H1 (cell line): ENCODE measurements around the gene APOBEC3F. TPM values are rescaled to one million over a fixed set of nuclear protein-coding genes. Genes with fewer than 3 reads are reported as not detected.

Source experiments
- CTCF ChIA-PET: fragments of 300-600 bp; sonication (Branson Sonifier 250); formaldehyde crosslinking; loops from one replicate; lab custom pipeline; 2021; ENCODE audit not compliant: partially characterized antibody; lab: Charles Lee
- POLR2A ChIA-PET: fragments of 300-600 bp; sonication (Branson Sonifier 250); formaldehyde crosslinking; loops from one replicate; lab custom pipeline; 2021; ENCODE audit warnings: inconsistent platforms; ENCODE audit not compliant: partially characterized antibody; lab: Charles Lee
- DNase-seq, 2 experiments: peaks; one replicate each; pipeline versions ENCODE4 v3.0.0 to v3.0.0-alpha.2; 2010 to 2022; ENCODE audit warnings: low spot score in 2 of 2, low read depth in 1 of 2, mixed read lengths in 1 of 2
- FAIRE-seq: peaks from 2 replicates; lab custom pipeline; 2011; peaks lifted over from hg19 to GRCh38; lab: Jason Lieb, UNC
- H2AFZ ChIP-seq: 2 replicates; pipeline ENCODE4 v1.8.1; 2012; ENCODE audit warnings: low read length, inconsistent platforms
- H2AK5ac ChIP-seq: 2 replicates; pipeline ENCODE4 v1.6.1; 2013; ENCODE audit warnings: low read depth, low read length
- H2BK120ac ChIP-seq: replicated peaks from 2 replicates; pipeline ENCODE3; 2013; ENCODE audit warnings: low read depth, low read length, inconsistent platforms
- H2BK12ac ChIP-seq: 2 replicates; pipeline ENCODE4 v1.6.1; 2013; ENCODE audit warnings: low read depth, low read length
- H2BK15ac ChIP-seq: 2 replicates; pipeline ENCODE4 v1.6.1; 2013; ENCODE audit warnings: low read length
- H2BK20ac ChIP-seq: 2 replicates; pipeline ENCODE4 v1.6.1; 2013; ENCODE audit warnings: low read length
- H2BK5ac ChIP-seq: 2 replicates; pipeline ENCODE4 v1.6.1; 2013; ENCODE audit warnings: low read depth, low read length
- H3K14ac ChIP-seq: 2 replicates; pipeline ENCODE4 v1.6.1; 2013; ENCODE audit warnings: inconsistent platforms; ENCODE audit not compliant: insufficient read length
- H3K18ac ChIP-seq: 2 replicates; pipeline ENCODE4 v1.6.1; 2013; ENCODE audit warnings: low read length; ENCODE audit errors: extremely low read depth
- H3K23ac ChIP-seq: 2 replicates; pipeline ENCODE4 v1.6.1; 2013; ENCODE audit warnings: inconsistent platforms; ENCODE audit not compliant: insufficient read length
- H3K23me2 ChIP-seq: 2 replicates; pipeline ENCODE4 v1.6.1; 2013; ENCODE audit warnings: low read depth, low read length
- H3K27ac ChIP-seq: 2 replicates; pipeline ENCODE4 v1.6.1; 2011; ENCODE audit warnings: low read depth, low read length, inconsistent platforms
- H3K27me3 ChIP-seq, 4 experiments: replicated peaks in 1 of 4; 1 replicate in 1 of 4; 2 replicates in 3 of 4; pipeline versions ENCODE4 v1.6.1 to v1.8.1; 2011 to 2013; ENCODE audit warnings: low read length in 3 of 4, mild to moderate bottlenecking in 3 of 4, inconsistent platforms in 2 of 4, mixed read lengths in 2 of 4, moderate library complexity in 1 of 4; ENCODE audit not compliant: control insufficient read depth in 3 of 4, insufficient read depth in 3 of 4; ENCODE audit errors: extremely low read depth in 1 of 4
- H3K36me3 ChIP-seq, 4 experiments: 2 replicates each; pipeline versions ENCODE4 v1.6.1 to v1.8.1; 2011 to 2013; ENCODE audit warnings: mild to moderate bottlenecking in 4 of 4, low read length in 3 of 4, moderate library complexity in 2 of 4, control low read depth in 1 of 4, inconsistent platforms in 1 of 4; ENCODE audit not compliant: insufficient read depth in 4 of 4, control insufficient read depth in 2 of 4
- H3K4ac ChIP-seq: replicated peaks from 2 replicates; pipeline ENCODE3; 2013; ENCODE audit warnings: low read length, low read depth, mixed read lengths, inconsistent platforms; ENCODE audit not compliant: insufficient read length
- H3K4me1 ChIP-seq, 4 experiments: replicated peaks in 1 of 4; 1 replicate in 1 of 4; 2 replicates in 3 of 4; pipeline versions ENCODE4 v1.6.1 to v1.8.1; 2011 to 2013; ENCODE audit warnings: low read length in 3 of 4, inconsistent platforms in 2 of 4, mixed read lengths in 1 of 4; ENCODE audit not compliant: insufficient read depth in 4 of 4, control insufficient read depth in 3 of 4
- H3K4me2 ChIP-seq, 2 experiments: 2 replicates each; pipeline versions ENCODE4 v1.6.1 to v1.8.1; 2011 to 2013; ENCODE audit warnings: low read depth in 2 of 2, low read length in 2 of 2, control low read depth in 1 of 2, inconsistent platforms in 1 of 2, mild to moderate bottlenecking in 1 of 2; ENCODE audit not compliant: insufficient read depth in 1 of 2
- H3K4me3 ChIP-seq, 4 experiments: fragments of 200-600, 300-600 bp in 1 of 4; sonication (generic), shearing (Covaris generic), sonication (Bioruptor Twin) in 1 of 4; 2 replicates each; pipeline versions ENCODE4 v1.5.1 to v1.8.1; 2011 to 2016; ENCODE audit warnings: low read length in 4 of 4, low read depth in 3 of 4, control low read depth in 2 of 4, inconsistent platforms in 2 of 4, mild to moderate bottlenecking in 2 of 4, mixed read lengths in 1 of 4, moderate library complexity in 1 of 4; ENCODE audit not compliant: insufficient read depth in 2 of 4; ENCODE audit errors: extremely low read depth in 1 of 4
- H3K56ac ChIP-seq: replicated peaks from 2 replicates; pipeline ENCODE3; 2013; ENCODE audit warnings: low read depth, mild to moderate bottlenecking, mixed read lengths, low read length, inconsistent platforms; ENCODE audit not compliant: insufficient read length
- H3K79me1 ChIP-seq: 2 replicates; pipeline ENCODE4 v1.6.1; 2013; ENCODE audit warnings: low read depth, low read length, control low read depth
- H3K79me2 ChIP-seq, 2 experiments: 2 replicates each; pipeline versions ENCODE4 v1.6.1 to v1.8.1; 2012 to 2013; ENCODE audit warnings: low read length in 2 of 2, mild to moderate bottlenecking in 2 of 2, inconsistent platforms in 1 of 2; ENCODE audit not compliant: insufficient read depth in 2 of 2, control insufficient read depth in 1 of 2
- H3K9ac ChIP-seq, 4 experiments: replicated peaks in 1 of 4; 1 replicate in 1 of 4; 2 replicates in 3 of 4; pipeline versions ENCODE4 v1.6.1 to v1.8.1; 2011 to 2013; ENCODE audit warnings: low read depth in 3 of 4, low read length in 3 of 4, control low read depth in 2 of 4, mild to moderate bottlenecking in 2 of 4, moderate library complexity in 2 of 4, inconsistent platforms in 1 of 4; ENCODE audit errors: extremely low read depth in 1 of 4
- H3K9me3 ChIP-seq, 2 experiments: 2 replicates each; pipeline versions ENCODE4 v1.6.1 to v1.8.1; 2012 to 2013; ENCODE audit warnings: mild to moderate bottlenecking in 2 of 2, moderate library complexity in 2 of 2, control low read depth in 1 of 2, inconsistent platforms in 1 of 2, low read depth in 1 of 2, low read length in 1 of 2, mixed read lengths in 1 of 2; ENCODE audit not compliant: insufficient read depth in 2 of 2
- H4K20me1 ChIP-seq, 2 experiments: replicated peaks in 1 of 2; 2 replicates each; pipeline versions ENCODE3 to v1.8.1; 2011 to 2013; ENCODE audit warnings: inconsistent platforms in 2 of 2, low read length in 2 of 2, mild to moderate bottlenecking in 1 of 2; ENCODE audit not compliant: insufficient read depth in 2 of 2, control insufficient read depth in 1 of 2
- H4K5ac ChIP-seq: 2 replicates; pipeline ENCODE4 v1.6.1; 2013; ENCODE audit warnings: low read length, low read depth, mixed read lengths, inconsistent platforms; ENCODE audit not compliant: insufficient read length
- H4K8ac ChIP-seq: 2 replicates; pipeline ENCODE4 v1.8.0; 2013; ENCODE audit warnings: mild to moderate bottlenecking, moderate library complexity, low read length, inconsistent platforms; ENCODE audit not compliant: insufficient read depth; ENCODE audit errors: extremely low read depth
- H4K91ac ChIP-seq: replicated peaks from 2 replicates; pipeline ENCODE3; 2013; ENCODE audit warnings: low read length, mixed read lengths, inconsistent platforms; ENCODE audit not compliant: insufficient read length
- BCL11A ChIP-seq, 2 experiments: IDR thresholded peaks; one replicate each; pipeline ENCODE4 v1.6.1; 2011; ENCODE audit warnings: low read depth in 2 of 2, low read length in 2 of 2, mild to moderate bottlenecking in 2 of 2
- BRCA1 ChIP-seq: IDR thresholded peaks from 2 replicates; pipeline ENCODE4 v1.6.1; 2012; ENCODE audit warnings: low read depth, low read length, improper control_type of control experiment
- CEBPB ChIP-seq: IDR thresholded peaks from 2 replicates; pipeline ENCODE4 v1.6.1; 2012; ENCODE audit warnings: low read depth, low read length
- CREB1 ChIP-seq: IDR thresholded peaks from 2 replicates; pipeline ENCODE4 v1.6.1; 2012; ENCODE audit warnings: inconsistent platforms
- CTBP2 ChIP-seq: IDR thresholded peaks from 2 replicates; pipeline ENCODE4 v1.7.0; 2011; ENCODE audit warnings: borderline replicate concordance, mild to moderate bottlenecking, moderate library complexity, mixed read lengths, low read length; ENCODE audit not compliant: insufficient read depth, insufficient read length
- EZH2 ChIP-seq: fragments of 200-600 bp; sonication (generic); IDR thresholded peaks from 2 replicates; pipeline ENCODE4 v1.7.1; 2012; ENCODE audit warnings: low read depth, mild to moderate bottlenecking, moderate library complexity, low read length, inconsistent platforms; ENCODE audit not compliant: severe bottlenecking
- JUND ChIP-seq: IDR thresholded peaks from 2 replicates; pipeline ENCODE4 v1.6.1; 2011; ENCODE audit warnings: mild to moderate bottlenecking, improper control_type of control experiment, low read length
- KDM1A ChIP-seq: fragments of 200-600, 300-600 bp; sonication (generic); IDR thresholded peaks from 2 replicates; pipeline ENCODE4 v1.7.1; 2016; ENCODE audit warnings: mild to moderate bottlenecking, low read length, borderline replicate concordance
- MAX ChIP-seq: IDR thresholded peaks from 2 replicates; pipeline ENCODE4 v1.6.1; 2012; ENCODE audit warnings: inconsistent platforms
- NRF1 ChIP-seq: IDR thresholded peaks from 2 replicates; pipeline ENCODE4 v1.6.1; 2011; ENCODE audit warnings: mild to moderate bottlenecking, low read depth, low read length, improper control_type of control experiment
- RAD21 ChIP-seq, 2 experiments: IDR thresholded peaks in 1 of 2; conservative IDR thresholded peaks in 1 of 2; 2 replicates each; pipeline ENCODE4 v1.6.1; 2011; ENCODE audit warnings: low read depth in 2 of 2, low read length in 2 of 2, improper control_type of control experiment in 1 of 2, inconsistent platforms in 1 of 2, mild to moderate bottlenecking in 1 of 2, moderate library complexity in 1 of 2
- SIX5 ChIP-seq: IDR thresholded peaks from 2 replicates; pipeline ENCODE4 v1.6.1; 2011; ENCODE audit warnings: mild to moderate bottlenecking, low read depth, low read length
- SRF ChIP-seq: IDR thresholded peaks from 2 replicates; pipeline ENCODE4 v1.6.1; 2011; ENCODE audit warnings: mild to moderate bottlenecking, low read depth, low read length, moderate library complexity
- TCF12 ChIP-seq: IDR thresholded peaks from 2 replicates; pipeline ENCODE4 v1.6.1; 2011; ENCODE audit warnings: low read depth, mild to moderate bottlenecking, low read length
- WGBS, 2 experiments: shearing (Covaris generic) in 1 of 2; methylation state at CpG; one replicate each; pipeline versions ENCODE4 v1.1.6 to v1.1.7; 2013 to 2015; ENCODE audit warnings: low lambda C conversion rate in 2 of 2, mixed read lengths in 2 of 2, inconsistent platforms in 1 of 2, low coverage in 1 of 2, missing lambda C conversion rate in 1 of 2; ENCODE audit not compliant: insufficient replicate concordance in 2 of 2, insufficient coverage in 1 of 2, insufficient read length in 1 of 2; ENCODE audit errors: extremely low coverage in 1 of 2, missing lambda C conversion rate in 1 of 2; 5-methylcytosine and 5-hydroxymethylcytosine counted together
- polyA plus RNA-seq, 7 experiments: library from polyadenylated mRNA; depleted of rRNA in 3 of 7; stranded (reverse) in 5 of 7; unstranded in 2 of 7; fragments of >200 nt in 5 of 7; fragments of 200-250 nt in 2 of 7; gene quantifications; 1 replicate in 5 of 7; 2 replicates in 1 of 7; 4 replicates in 1 of 7; pipeline versions ENCODE4 v1.2.1 to v1.2.3, GENCODE V29; 2011 to 2013; ENCODE audit warnings: missing spikeins in 2 of 7, mixed read lengths in 2 of 7
- total RNA-seq: library from RNA; stranded (reverse); fragmentation: NEBNext Ultra II Directional; extraction: Animal tissue kit (Norgen Biotek cat#: 25700); gene quantifications from 2 replicates; pipeline ENCODE4 v1.2.1, GENCODE V29; 2021

Gene APOBEC3F
- total and polyA plus RNA-seq, 2 of the 8 experiments (the other 6 are each of a cell fraction or from before 2014, with no cell fraction given): 4.0 to 7.3 TPM

- H2BK12ac ChIP-seq: peak overlapping the region; percentile 93; the same call in 1 of the 2 replicates
- H3K4me1 ChIP-seq: peaks cover 0 to 19% (median 4%) of the 10 kb centered on the region in 4 experiments; a peak in 4 of 7 replicates
- peak overlapping the region; percentile 93; the same call in 1 of the 2 replicates for H2AK5ac ChIP-seq
- FAIRE-seq (no peak), DNase-seq (no peak)
- no peak overlapping the region; the same call in 1 of the 2 replicates for H3K27ac ChIP-seq
- no peaks in the 10 kb centered on the region; a peak in 1 of 7 replicates for H3K27me3 ChIP-seq
- ChIA-PET CTCF (no interaction called here), POLR2A (interaction anchor here (1.5 kb wide), 1 partner anchor 25 kb away, joined by 3 read pairs; no protein-coding TSS in a partner anchor)
- H3K4me2 ChIP-seq: no peak overlapping the region
- H3K4ac ChIP-seq: peak overlapping the region; percentile 76
- H3K79me2 ChIP-seq: no peaks in the 10 kb centered on the region
- WGBS, 2 experiments: 62% methylated on average over 3 of the region's 3 CpGs; no CpG with 5 or more reads in 1 of the 2 experiments
- peak overlapping the region; percentile 40; the same call in 1 of the 2 replicates for H2BK5ac ChIP-seq
- no peaks in the 10 kb centered on the region for H3K9me3 ChIP-seq
- peak overlapping the region; percentile 67 for H2BK120ac ChIP-seq
- H4K8ac ChIP-seq: peak overlapping the region; percentile 78
- peak overlapping the region; percentile 60 for H3K18ac ChIP-seq
- H3K79me1 ChIP-seq: no peaks in the 10 kb centered on the region
- 0 out of 2 replicates have a peak overlapping the region, but pooled peaks have one; percentile 88 for H2BK15ac ChIP-seq
- H3K36me3 ChIP-seq: no peaks in the 10 kb centered on the region
- H4K20me1 ChIP-seq: no peaks in the 10 kb centered on the region
- H4K5ac ChIP-seq: peak overlapping the region; percentile 51
- H2BK20ac ChIP-seq: peak overlapping the region; percentile 55; the same call in 1 of the 2 replicates
- no peak overlapping the region for H2AFZ ChIP-seq
- no peak overlapping the region for H3K9ac ChIP-seq
- no peaks in the 10 kb centered on the region; the same call in 1 of the 2 replicates for H3K23me2 ChIP-seq
- no peak overlapping the region for H3K4me3 ChIP-seq
- H3K56ac ChIP-seq: no peak overlapping the region
- H4K91ac ChIP-seq: peak overlapping the region; percentile 99
- H3K23ac ChIP-seq: no peak overlapping the region
- no peak overlapping the region for H3K14ac ChIP-seq
- no peak for TF ChIP-seq MAX
- TF ChIP-seq BCL11A (IDR thresholded peaks at IDR 0.05; ENCODE audit: low read depth in 2 of 2, low read length in 2 of 2): no peak
- no peak for TF ChIP-seq CREB1
- no peak for TF ChIP-seq SRF
- no peak for TF ChIP-seq RAD21 (IDR thresholded peaks at IDR 0.05 in 1 of 2, conservative IDR thresholded peaks at IDR 0.05 in 1 of 2; ENCODE audit: low read depth in 2 of 2, low read length in 2 of 2)
- TF ChIP-seq BRCA1: no peak
- TF ChIP-seq JUND: no peak
- no peak for TF ChIP-seq CEBPB
- TF ChIP-seq KDM1A: no peak
- TF ChIP-seq EZH2: no peak
- TF ChIP-seq NRF1: no peak
- no peak for TF ChIP-seq SIX5
- no peak for TF ChIP-seq CTBP2
- no peak for TF ChIP-seq TCF12
These were observed 43.1 kb upstream of the APOBEC3F start for GRCh38 chr22:38997518-38997917.
